GM13976 (cell line): Measurements from ENCODE around the gene ADAM8.

ENCODE experiments used
- DNase-seq: peaks from one replicate; pipeline ENCODE4 v3.0.0; 2012; ENCODE audit warnings: low spot score
- in situ Hi-C: fragments of 300-500 bp; cut with MboI; formaldehyde crosslinking; loops from one replicate; pipeline ENCODE4 v1.12.0; 2022; ENCODE audit warnings: low sequenced_read_pairs, mixed read lengths, inconsistent platforms; ENCODE audit not compliant: unreplicated experiment
- TF ChIP-seq, protein P1 (sequence below): IDR thresholded peaks from 2 replicates; pipeline ENCODE4 v1.5.1; 2012; ENCODE audit warnings: borderline replicate concordance, mild to moderate bottlenecking; ENCODE audit not compliant: insufficient read depth; ENCODE audit errors: extremely low read depth, missing control alignments, control extremely low read depth

The ADAM8 gene

DNA sequence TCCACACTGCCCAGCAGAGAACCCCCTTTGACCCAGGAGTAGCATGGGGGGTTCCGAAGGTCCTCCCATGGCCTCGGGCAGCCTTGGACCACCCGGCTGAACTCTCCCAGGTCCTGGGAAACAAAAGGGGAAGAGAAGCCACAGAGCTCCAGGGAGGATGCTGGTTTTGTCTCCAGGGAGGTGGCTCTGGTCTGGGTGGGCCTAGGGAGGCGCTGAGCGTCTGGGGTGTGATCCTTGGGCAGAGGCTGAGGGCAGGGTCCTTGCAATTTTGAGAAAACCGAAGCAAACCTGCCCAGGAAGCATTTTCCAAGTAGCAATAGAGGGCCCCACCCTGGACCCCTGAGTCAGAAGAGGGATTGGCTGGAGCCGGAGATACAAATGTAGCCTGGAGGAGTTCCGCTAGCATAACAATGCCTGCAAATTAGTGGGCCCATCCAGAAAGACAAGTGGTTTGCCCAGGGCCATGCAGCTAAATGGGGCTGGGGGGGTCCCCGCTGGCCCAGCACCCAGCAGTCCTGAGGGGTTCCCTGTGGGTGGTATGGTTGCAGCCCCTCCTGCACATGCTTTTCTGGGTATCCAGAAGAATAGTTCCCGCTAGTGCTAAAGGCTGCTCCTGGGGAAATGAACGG is 44.6 kb downstream of the ADAM8 start:
- TF ChIP-seq, protein P1, sequence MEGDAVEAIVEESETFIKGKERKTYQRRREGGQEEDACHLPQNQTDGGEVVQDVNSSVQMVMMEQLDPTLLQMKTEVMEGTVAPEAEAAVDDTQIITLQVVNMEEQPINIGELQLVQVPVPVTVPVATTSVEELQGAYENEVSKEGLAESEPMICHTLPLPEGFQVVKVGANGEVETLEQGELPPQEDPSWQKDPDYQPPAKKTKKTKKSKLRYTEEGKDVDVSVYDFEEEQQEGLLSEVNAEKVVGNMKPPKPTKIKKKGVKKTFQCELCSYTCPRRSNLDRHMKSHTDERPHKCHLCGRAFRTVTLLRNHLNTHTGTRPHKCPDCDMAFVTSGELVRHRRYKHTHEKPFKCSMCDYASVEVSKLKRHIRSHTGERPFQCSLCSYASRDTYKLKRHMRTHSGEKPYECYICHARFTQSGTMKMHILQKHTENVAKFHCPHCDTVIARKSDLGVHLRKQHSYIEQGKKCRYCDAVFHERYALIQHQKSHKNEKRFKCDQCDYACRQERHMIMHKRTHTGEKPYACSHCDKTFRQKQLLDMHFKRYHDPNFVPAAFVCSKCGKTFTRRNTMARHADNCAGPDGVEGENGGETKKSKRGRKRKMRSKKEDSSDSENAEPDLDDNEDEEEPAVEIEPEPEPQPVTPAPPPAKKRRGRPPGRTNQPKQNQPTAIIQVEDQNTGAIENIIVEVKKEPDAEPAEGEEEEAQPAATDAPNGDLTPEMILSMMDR = no peak
- no peak for DNase-seq
- in situ Hi-C loops = no loop called here

DNA sequence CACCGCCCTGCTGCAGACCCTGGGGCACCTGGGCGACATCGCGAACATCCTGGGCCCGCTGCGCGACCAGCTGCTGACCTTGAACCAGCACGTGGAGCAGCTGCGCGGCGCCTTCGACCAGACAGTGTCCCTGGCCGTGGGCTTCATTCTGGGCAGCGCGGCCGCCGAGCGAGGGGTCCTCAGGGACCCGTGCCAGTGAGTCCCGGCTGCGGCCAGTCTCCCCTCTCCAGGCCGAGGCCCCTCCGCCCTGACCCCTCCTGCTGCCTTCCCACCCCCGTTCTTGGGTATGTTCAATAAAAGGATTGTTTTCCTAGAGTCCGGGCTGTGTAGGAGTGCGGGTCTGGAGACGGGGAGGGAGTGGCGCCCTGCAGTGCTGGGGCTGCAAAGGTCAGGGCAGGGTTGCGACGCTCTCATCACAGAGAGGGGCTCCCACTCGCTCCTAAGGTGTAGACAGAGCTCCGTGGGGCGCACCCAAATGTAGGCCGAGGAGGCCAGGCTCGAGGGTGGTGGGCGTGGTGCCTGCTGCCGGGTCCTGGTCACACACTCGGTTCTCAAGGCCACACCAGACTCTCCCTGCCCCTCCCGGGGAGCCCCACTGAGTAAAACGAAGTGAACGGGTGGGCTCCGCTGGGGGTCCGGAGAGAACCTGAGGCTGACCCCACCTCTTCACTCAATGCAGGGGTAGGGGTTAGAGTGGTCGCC is 45.3 kb downstream of the ADAM8 start:
- no peak for DNase-seq
- TF ChIP-seq, protein P1 = no peak
- in situ Hi-C loops = no loop called here

DNA sequence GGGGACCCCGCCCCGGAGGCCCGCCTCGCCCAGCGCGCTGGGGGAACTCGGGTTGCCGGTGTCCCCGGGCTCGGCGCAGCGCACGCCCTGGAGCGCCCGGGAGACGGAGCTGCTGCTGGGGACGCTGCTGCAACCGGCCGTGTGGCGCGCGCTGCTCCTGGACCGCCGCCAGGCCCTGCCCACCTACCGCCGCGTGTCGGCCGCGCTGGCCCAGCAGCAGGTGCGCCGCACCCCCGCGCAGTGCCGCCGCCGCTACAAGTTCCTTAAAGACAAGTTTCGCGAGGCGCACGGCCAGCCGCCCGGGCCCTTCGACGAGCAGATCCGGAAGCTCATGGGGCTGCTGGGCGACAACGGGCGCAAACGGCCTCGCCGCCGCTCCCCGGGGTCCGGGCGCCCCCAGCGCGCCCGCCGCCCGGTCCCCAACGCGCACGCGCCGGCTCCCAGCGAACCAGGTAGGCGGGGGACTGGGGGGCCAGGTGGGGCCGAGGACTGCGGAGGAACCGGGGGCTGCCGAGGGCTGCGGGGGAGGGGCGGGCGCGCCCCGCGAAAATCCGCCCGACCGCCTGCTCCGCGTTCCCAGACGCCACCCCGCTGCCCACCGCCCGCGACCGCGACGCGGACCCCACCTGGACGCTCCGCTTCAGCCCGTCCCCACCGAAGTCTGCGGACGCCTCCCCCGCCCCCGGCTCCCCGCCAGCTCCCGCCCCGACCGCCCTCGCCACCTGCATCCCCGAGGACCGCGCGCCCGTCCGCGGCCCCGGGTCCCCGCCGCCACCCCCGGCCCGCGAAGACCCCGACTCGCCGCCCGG is 46.1 kb downstream of the ADAM8 start:
- TF ChIP-seq, protein P1 = no peak
- DNase-seq = no peak
- in situ Hi-C loops = no loop called here

DNA sequence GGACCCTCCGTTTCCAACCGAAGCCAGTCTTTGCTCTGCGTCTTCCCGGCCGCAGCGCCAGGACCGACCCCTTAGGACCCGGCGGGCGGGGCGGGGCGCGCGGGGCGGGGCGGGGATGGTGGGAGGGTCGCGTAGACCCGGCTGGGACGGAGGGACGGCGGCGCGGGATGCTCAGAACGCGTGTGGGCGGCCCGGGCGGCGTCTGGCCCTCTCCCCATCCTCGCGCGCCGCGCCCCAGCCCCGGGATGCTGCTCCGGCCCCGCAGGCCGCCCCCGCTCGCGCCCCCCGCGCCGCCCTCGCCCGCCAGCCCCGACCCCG is 46.7 kb downstream of the ADAM8 start, which contains the start of gene UTF1:
Gene UTF1 (plus strand): TSS at position 174 of the 318 bp plus-strand sequence. CDS start 72 bp downstream, at position 246.
- TF ChIP-seq, protein P1 = no peak
- in situ Hi-C loops = no loop called here

DNA sequence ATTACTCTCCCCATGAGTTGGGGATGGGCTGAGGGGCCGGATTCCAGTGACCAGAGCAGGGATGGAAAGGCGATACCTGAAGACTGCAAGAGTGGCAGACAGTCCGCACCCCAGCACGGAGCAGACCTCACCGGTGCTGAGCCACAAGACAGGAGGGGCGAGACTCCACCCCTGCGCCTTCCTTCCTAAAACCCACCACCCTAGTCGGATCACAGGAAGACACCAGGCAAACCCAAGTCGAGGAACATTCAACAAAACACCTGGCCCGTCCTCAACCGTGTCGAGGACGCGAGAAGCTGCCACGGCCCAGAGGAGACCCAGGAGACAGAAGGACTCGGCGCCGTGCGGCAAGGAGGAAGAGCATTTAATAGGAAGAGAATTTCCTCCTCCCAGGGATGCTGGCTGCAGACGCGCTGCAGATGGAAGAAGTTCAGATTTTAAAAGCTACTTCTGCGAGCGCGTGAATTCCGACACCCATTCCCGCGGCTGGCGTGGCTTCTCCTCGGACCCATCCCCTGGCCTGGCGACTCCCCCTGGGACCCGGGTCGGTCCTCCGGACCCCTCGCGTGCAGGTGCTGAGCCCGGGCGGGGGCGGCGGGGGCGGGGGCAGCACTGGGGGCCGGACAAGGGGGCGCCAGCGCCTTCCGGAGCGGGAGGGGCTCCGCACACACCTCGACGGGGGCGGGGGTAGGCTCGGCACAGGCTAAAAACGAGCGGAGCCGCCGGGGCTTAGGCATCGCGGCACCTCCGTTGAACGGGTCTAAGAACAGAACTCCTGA is 47.2 kb downstream of the ADAM8 start:
- TF ChIP-seq, protein P1 = no peak
- DNase-seq = no peak
- in situ Hi-C loops = no loop called here

More for the DNA sequence above, 46.7 kb downstream of the ADAM8 start, which contains the start of gene UTF1:
- DNase-seq = no peak

DNA sequence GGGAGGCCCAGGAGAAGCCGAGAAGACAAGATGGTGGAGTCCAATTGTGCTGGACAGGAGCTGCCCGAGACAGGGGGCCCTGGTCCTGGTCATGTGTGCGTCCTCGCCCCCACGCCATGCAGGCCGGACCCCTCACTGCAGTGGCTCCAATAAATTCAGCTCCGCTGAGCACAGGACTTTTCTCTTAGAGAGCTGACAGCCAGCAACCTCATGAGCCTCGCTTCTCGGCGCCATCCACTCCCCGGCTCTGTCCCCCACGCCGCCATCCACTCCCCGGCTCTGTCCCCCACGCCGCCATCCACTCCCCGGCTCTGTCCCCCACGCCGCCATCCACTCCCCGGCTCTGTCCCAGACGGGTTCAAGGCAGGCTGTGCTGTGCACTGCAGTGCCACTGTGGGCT is 49.4 kb downstream of the ADAM8 start:
- no peak for DNase-seq
- in situ Hi-C loops = no loop called here
- TF ChIP-seq, protein P1 = no peak
